HepG2 (cell line): ENCODE measurements around the gene CENPL. TPM values are rescaled to one million over a fixed set of nuclear protein-coding genes. Genes with fewer than 3 reads are reported as not detected.

ENCODE experiments used
- AGO2 ChIP-seq: fragments of 200-400 bp; formaldehyde crosslinking; optimal IDR thresholded peaks from 2 replicates; pipeline ENCODE3; 2017; ENCODE audit warnings: mild to moderate bottlenecking, low read depth, low read length, moderate library complexity
- CHCHD3 ChIP-seq: sonication (generic); formaldehyde crosslinking; IDR thresholded peaks from 2 replicates; pipeline ENCODE4 v1.8.0; 2022; ENCODE audit warnings: mild to moderate bottlenecking, missing genetic modification reagents, moderate library complexity
- ELK4 ChIP-seq: sonication (generic); formaldehyde crosslinking; IDR thresholded peaks from 2 replicates; pipeline ENCODE4 v1.9.0; 2021; ENCODE audit warnings: missing genetic modification reagents, borderline replicate concordance
- HHEX ChIP-seq: IDR thresholded peaks from 2 replicates; pipeline ENCODE4 v1.6.1; 2016; ENCODE audit warnings: control low read depth
- HOXA9 ChIP-seq: sonication (generic); formaldehyde crosslinking; IDR thresholded peaks from 2 replicates; pipeline ENCODE4 v1.8.1; 2022; ENCODE audit warnings: missing genetic modification reagents, mild to moderate bottlenecking, moderate library complexity, borderline replicate concordance
- IRX3 ChIP-seq: sonication (generic); formaldehyde crosslinking; IDR thresholded peaks from 2 replicates; pipeline ENCODE4 v1.8.1; 2023; ENCODE audit warnings: mild to moderate bottlenecking, low read depth, missing genetic modification reagents, borderline replicate concordance
- NR2F1 ChIP-seq, 2 experiments: fragments of 450-650 bp in 1 of 2; formaldehyde crosslinking in 1 of 2; IDR thresholded peaks; 2 replicates each; pipeline versions ENCODE4 v1.5.0 to v1.6.1; 2016 to 2020; ENCODE audit warnings: mild to moderate bottlenecking in 1 of 2, missing compliant biosample characterization in 1 of 2, missing genetic modification reagents in 1 of 2, moderate library complexity in 1 of 2
- PHF20 ChIP-seq: sonication (generic); formaldehyde crosslinking; IDR thresholded peaks from 2 replicates; pipeline ENCODE4 v1.5.0; 2020; ENCODE audit warnings: mild to moderate bottlenecking, missing genetic modification reagents
- PRPF4 ChIP-seq: fragments of 200-400 bp; formaldehyde crosslinking; IDR thresholded peaks from 2 replicates; pipeline ENCODE4 v1.6.1; 2016; ENCODE audit warnings: low read length, low read depth; ENCODE audit not compliant: poor library complexity, severe bottlenecking
- SNAPC4 ChIP-seq: sonication (generic); formaldehyde crosslinking; IDR thresholded peaks from 2 replicates; pipeline ENCODE4 v1.4.0; 2020; ENCODE audit warnings: mild to moderate bottlenecking, missing genetic modification reagents
- SRSF9 ChIP-seq: fragments of 200-400 bp; formaldehyde crosslinking; IDR thresholded peaks from 2 replicates; pipeline ENCODE4 v1.6.1; 2018; ENCODE audit warnings: borderline replicate concordance, mild to moderate bottlenecking, low read depth, low read length; ENCODE audit not compliant: insufficient read depth, poor library complexity, severe bottlenecking
- SUZ12 ChIP-seq: fragments of 150-350 bp; IDR thresholded peaks from 2 replicates; pipeline ENCODE4 v1.6.1; 2014; ENCODE audit warnings: low read depth, low read length
- THYN1 ChIP-seq: sonication (generic); formaldehyde crosslinking; IDR thresholded peaks from 2 replicates; pipeline ENCODE4 v1.8.1; 2023; ENCODE audit warnings: low read depth, mild to moderate bottlenecking, moderate library complexity, missing genetic modification reagents, borderline replicate concordance
- ZBTB20 ChIP-seq: sonication (generic); formaldehyde crosslinking; IDR thresholded peaks from 2 replicates; pipeline ENCODE4 v1.8.1; 2023; ENCODE audit warnings: missing genetic modification reagents, low read depth, mild to moderate bottlenecking, borderline replicate concordance
- ZNF138 ChIP-seq: sonication (generic); formaldehyde crosslinking; IDR thresholded peaks from 2 replicates; pipeline ENCODE4 v1.5.0; 2020; ENCODE audit warnings: mild to moderate bottlenecking, low read depth, missing genetic modification reagents
- ZNF619 ChIP-seq: sonication (generic); formaldehyde crosslinking; IDR thresholded peaks from 2 replicates; pipeline ENCODE4 v1.4.0; 2020; ENCODE audit warnings: mild to moderate bottlenecking, missing genetic modification reagents
- ZNF747 ChIP-seq: sonication (generic); formaldehyde crosslinking; IDR thresholded peaks from 2 replicates; pipeline ENCODE4 v1.8.1; 2023; ENCODE audit warnings: missing genetic modification reagents, mild to moderate bottlenecking, borderline replicate concordance
- ZNF792 ChIP-seq: IDR thresholded peaks from 2 replicates; pipeline ENCODE4 v1.6.1; 2016
- polyA plus RNA-seq, 8 experiments: library from polyadenylated mRNA; depleted of rRNA in 3 of 8; stranded (reverse) in 7 of 8; unstranded in 1 of 8; fragments of >200 nt; fragmentation: Illumina TruSeq in 4 of 8; extraction: Trizol in 4 of 8; gene quantifications; 2 replicates each; pipeline versions ENCODE4 v1.2.1 to v1.2.3, GENCODE V29; 2011 to 2016; ENCODE audit warnings: low read depth in 4 of 8, missing spikeins in 1 of 8, mixed read lengths in 1 of 8; ENCODE audit not compliant: insufficient read depth in 1 of 8
- total RNA-seq, 5 experiments: library from RNA; depleted of rRNA; stranded (reverse); fragments of >200 nt; fragmentation: Illumina TruSeq; extraction: Trizol; gene quantifications; 2 replicates each; pipeline ENCODE4 v1.2.3, GENCODE V29; 2016; ENCODE audit warnings: low read depth in 1 of 5
- TF ChIP-seq, protein P1 (sequence below): sonication (generic); formaldehyde crosslinking; conservative IDR thresholded peaks from 2 replicates; pipeline ENCODE4 v1.4.0; 2020; ENCODE audit warnings: missing genetic modification reagents

Gene CENPL
- total and polyA plus RNA-seq, 2 of the 13 experiments (the other 11 are each of a cell fraction or from before 2014, with no cell fraction given), result 4.4 to 14.2 TPM

GRCh38 chr1:173824315-173825081, at the start of gene CENPL, which contains the start of gene DARS2 (continued):
- TF ChIP-seq NR2F1 (CRISPR knock-in tag; IDR thresholded peaks at IDR 0.05), result no peak
- 0 out of 2 replicates have a peak, but pooled peaks have one; percentile 25 for TF ChIP-seq ZNF792
- 0 out of 2 replicates have a peak, but pooled peaks have one; percentile 55 for TF ChIP-seq ZNF747 (CRISPR knock-in tag)
- no peak for TF ChIP-seq ZNF619 (CRISPR knock-in tag)
- peak; percentile 93 for TF ChIP-seq PHF20
- TF ChIP-seq ZBTB20 (CRISPR knock-in tag), result no peak
- TF ChIP-seq HHEX (CRISPR knock-in tag), result no peak
- TF ChIP-seq SNAPC4 (CRISPR knock-in tag), result no peak; the same call in 1 of the 2 replicates
- TF ChIP-seq, protein P1, sequence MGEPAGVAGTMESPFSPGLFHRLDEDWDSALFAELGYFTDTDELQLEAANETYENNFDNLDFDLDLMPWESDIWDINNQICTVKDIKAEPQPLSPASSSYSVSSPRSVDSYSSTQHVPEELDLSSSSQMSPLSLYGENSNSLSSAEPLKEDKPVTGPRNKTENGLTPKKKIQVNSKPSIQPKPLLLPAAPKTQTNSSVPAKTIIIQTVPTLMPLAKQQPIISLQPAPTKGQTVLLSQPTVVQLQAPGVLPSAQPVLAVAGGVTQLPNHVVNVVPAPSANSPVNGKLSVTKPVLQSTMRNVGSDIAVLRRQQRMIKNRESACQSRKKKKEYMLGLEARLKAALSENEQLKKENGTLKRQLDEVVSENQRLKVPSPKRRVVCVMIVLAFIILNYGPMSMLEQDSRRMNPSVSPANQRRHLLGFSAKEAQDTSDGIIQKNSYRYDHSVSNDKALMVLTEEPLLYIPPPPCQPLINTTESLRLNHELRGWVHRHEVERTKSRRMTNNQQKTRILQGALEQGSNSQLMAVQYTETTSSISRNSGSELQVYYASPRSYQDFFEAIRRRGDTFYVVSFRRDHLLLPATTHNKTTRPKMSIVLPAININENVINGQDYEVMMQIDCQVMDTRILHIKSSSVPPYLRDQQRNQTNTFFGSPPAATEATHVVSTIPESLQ, result no peak
- TF ChIP-seq THYN1 (CRISPR knock-in tag), result no peak
- TF ChIP-seq SUZ12, result peak; percentile 37; the same call in 1 of the 2 replicates
- TF ChIP-seq PRPF4, result no peak
- no peak for TF ChIP-seq AGO2
- no peak for TF ChIP-seq ELK4 (CRISPR knock-in tag)
- no peak for TF ChIP-seq IRX3 (CRISPR knock-in tag)
- TF ChIP-seq SRSF9, result no peak
- no peak; the same call in 1 of the 2 replicates for TF ChIP-seq HOXA9 (CRISPR knock-in tag)
- no peak for TF ChIP-seq ZNF138 (CRISPR knock-in tag)
- no peak for TF ChIP-seq CHCHD3 (CRISPR knock-in tag)
